Vagina (tissue), 2 donors: Measurements from ENCODE around the gene NGEF.

ENCODE experiments used
- POLR2A ChIP-seq, 2 donors: fragments of 450-650 bp; IDR thresholded peaks; one replicate each; pipeline ENCODE4 v1.6.1; 2017; ENCODE audit warnings: antibody characterized with exemption in 2 of 2, mild to moderate bottlenecking in 2 of 2, moderate library complexity in 2 of 2
- POLR2AphosphoS5 ChIP-seq, 2 donors: sonication (generic); formaldehyde crosslinking; IDR thresholded peaks; one replicate each; pipeline ENCODE4 v1.9.0; 2017; ENCODE audit warnings: antibody characterized with exemption in 2 of 2, mild to moderate bottlenecking in 2 of 2, low read depth in 1 of 2; ENCODE audit not compliant: insufficient read depth in 1 of 2
- TF ChIP-seq, protein P1 (sequence below), 3 experiments: fragments of 450-650 bp in 2 of 3; fragments of 200-600 bp in 1 of 3; sonication (generic) in 1 of 3; IDR thresholded peaks; one replicate each; pipeline ENCODE4 v1.5.1; 2017 to 2019; ENCODE audit warnings: antibody characterized with exemption in 3 of 3, mild to moderate bottlenecking in 2 of 3, moderate library complexity in 2 of 3

DNA sequence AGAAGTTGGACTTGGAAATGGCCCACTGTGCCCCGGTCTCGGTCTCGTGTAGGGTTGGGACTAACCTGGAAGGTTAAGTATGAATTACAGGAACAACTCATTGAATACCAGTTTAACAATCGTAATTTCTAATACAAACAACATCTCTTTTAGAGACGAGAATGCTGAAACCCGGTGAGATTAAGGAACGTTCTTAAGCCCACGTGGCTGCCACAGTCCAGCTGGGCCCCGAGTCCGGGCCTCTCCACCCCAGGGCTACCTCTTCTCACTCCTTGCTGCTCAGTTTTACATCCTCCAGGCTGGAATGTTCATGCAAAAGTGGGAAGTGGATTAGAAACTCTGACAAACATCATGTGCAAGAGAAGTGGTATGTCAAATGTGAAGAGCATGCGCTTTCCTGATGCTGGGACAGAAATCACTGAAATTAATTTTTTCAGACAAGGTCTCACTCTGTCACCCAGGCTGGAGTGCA, 29.4 kb downstream of the NGEF start:
- TF ChIP-seq POLR2A (IDR thresholded peaks at IDR 0.05): no peak
- TF ChIP-seq, protein P1, sequence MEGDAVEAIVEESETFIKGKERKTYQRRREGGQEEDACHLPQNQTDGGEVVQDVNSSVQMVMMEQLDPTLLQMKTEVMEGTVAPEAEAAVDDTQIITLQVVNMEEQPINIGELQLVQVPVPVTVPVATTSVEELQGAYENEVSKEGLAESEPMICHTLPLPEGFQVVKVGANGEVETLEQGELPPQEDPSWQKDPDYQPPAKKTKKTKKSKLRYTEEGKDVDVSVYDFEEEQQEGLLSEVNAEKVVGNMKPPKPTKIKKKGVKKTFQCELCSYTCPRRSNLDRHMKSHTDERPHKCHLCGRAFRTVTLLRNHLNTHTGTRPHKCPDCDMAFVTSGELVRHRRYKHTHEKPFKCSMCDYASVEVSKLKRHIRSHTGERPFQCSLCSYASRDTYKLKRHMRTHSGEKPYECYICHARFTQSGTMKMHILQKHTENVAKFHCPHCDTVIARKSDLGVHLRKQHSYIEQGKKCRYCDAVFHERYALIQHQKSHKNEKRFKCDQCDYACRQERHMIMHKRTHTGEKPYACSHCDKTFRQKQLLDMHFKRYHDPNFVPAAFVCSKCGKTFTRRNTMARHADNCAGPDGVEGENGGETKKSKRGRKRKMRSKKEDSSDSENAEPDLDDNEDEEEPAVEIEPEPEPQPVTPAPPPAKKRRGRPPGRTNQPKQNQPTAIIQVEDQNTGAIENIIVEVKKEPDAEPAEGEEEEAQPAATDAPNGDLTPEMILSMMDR (IDR thresholded peaks at IDR 0.05): no peak
- TF ChIP-seq POLR2AphosphoS5 (IDR thresholded peaks at IDR 0.05; ENCODE audit: insufficient read depth in 1 of 2, low read depth in 1 of 2): no peak
